Activated naive CD4-positive, alpha-beta T cell treated with anti-CD3 and anti-CD28 coated beads, Interleukin-2, amount 50 U/mL, for 72 hours (primary cell): ENCODE results near the gene RGS9. TPM values are rescaled to one million over a fixed set of nuclear protein-coding genes. Genes with fewer than 3 reads are reported as not detected.

Source experiments
- total RNA-seq, 2 donors: library from RNA; stranded (reverse); gene quantifications; one replicate each; pipeline ENCODE4 v1.2.3, GENCODE V29; 2022

Gene RGS9
- total RNA-seq, 2 donors from 2014 or later, result 1.1 to 1.7 TPM

Other genes starting within 250 kb of the RGS9 start
- 10 to 100 TPM in 1 of 2 donors, 1 to 10 TPM in 1; 7.2 to 16.4 TPM for gene LRRC37A3, start 217.9 kb upstream of the RGS9 start, total RNA-seq
- gene GNA13, start 80.6 kb upstream of the RGS9 start, total RNA-seq, result 10 to 100 TPM; 53.0 to 74.7 TPM